Subcutaneous abdominal adipose tissue (tissue), 5 donors: ENCODE measurements around the gene CREBBP.

Experiments used
- H3K27ac ChIP-seq: one replicate; pipeline ENCODE4 v1.7.0; 2013; ENCODE audit warnings: low read depth, mild to moderate bottlenecking, inconsistent platforms, low read length, moderate library complexity
- H3K27me3 ChIP-seq, 5 donors: one replicate each; pipeline ENCODE4 v1.7.0; 2013; ENCODE audit warnings: low read length in 5 of 5, inconsistent platforms in 1 of 5; ENCODE audit not compliant: control insufficient read depth in 5 of 5, insufficient read depth in 4 of 5
- H3K36me3 ChIP-seq, 5 donors: one replicate each; pipeline ENCODE4 v1.7.0; 2013; ENCODE audit warnings: low read length in 5 of 5; ENCODE audit not compliant: control insufficient read depth in 5 of 5, insufficient read depth in 5 of 5
- H3K4me1 ChIP-seq, 5 donors: one replicate each; pipeline ENCODE4 v1.7.0; 2013; ENCODE audit warnings: low read length in 5 of 5, mild to moderate bottlenecking in 3 of 5, moderate library complexity in 1 of 5; ENCODE audit not compliant: control insufficient read depth in 5 of 5, insufficient read depth in 5 of 5
- H3K4me3 ChIP-seq, 5 donors: one replicate each; pipeline ENCODE4 v1.7.0; 2013; ENCODE audit warnings: low read length in 5 of 5, low read depth in 1 of 5
- H3K9ac ChIP-seq, 5 donors: one replicate each; pipeline ENCODE4 v1.7.0; 2013; ENCODE audit warnings: low read length in 5 of 5, mild to moderate bottlenecking in 4 of 5, moderate library complexity in 3 of 5
- H3K9me3 ChIP-seq, 5 donors: one replicate each; pipeline ENCODE4 v1.7.0; 2013; ENCODE audit warnings: low read length in 5 of 5; ENCODE audit not compliant: control insufficient read depth in 5 of 5
- donor health status: healthy.
- donor health status: healthy.
- donor health status: healthy.
- donor health status: healthy.
- donor health status: healthy.

Gene CREBBP

GRCh38 chr16:3760518-3760917 is 120.0 kb downstream of the CREBBP start:
- Histone ChIP-seq H3K27ac (no peak overlapping the region), H3K27me3 (no peaks in the 10 kb centered on the region), H3K4me3 (no peak overlapping the region), H3K9ac (no peak overlapping the region), H3K36me3 (peaks cover 16 to 75% (median 69%) of the 10 kb centered on the region in 5 donors), H3K4me1 (peaks cover 0 to 5% (median 0%) of the 10 kb centered on the region in 5 donors), H3K9me3 (no peaks in the 10 kb centered on the region)

GRCh38 chr16:3759736-3760135 is 120.8 kb downstream of the CREBBP start:
- peaks cover 0 to 5% (median 0%) of the 10 kb centered on the region in 5 donors for H3K4me1 ChIP-seq
- H3K36me3 ChIP-seq, result peaks cover 20 to 70% (median 68%) of the 10 kb centered on the region in 5 donors
- no peaks in the 10 kb centered on the region for H3K27me3 ChIP-seq
- no peak overlapping the region for H3K9ac ChIP-seq
- no peaks in the 10 kb centered on the region for H3K9me3 ChIP-seq
- H3K4me3 ChIP-seq, result no peak overlapping the region
- H3K27ac ChIP-seq, result no peak overlapping the region

- Histone ChIP-seq H3K27ac (no peak overlapping the region), H3K36me3 (peaks cover 20 to 73% (median 66%) of the 10 kb centered on the region in 5 donors), H3K9ac (no peak overlapping the region), H3K9me3 (no peaks in the 10 kb centered on the region), H3K4me1 (peaks cover 0 to 5% (median 0%) of the 10 kb centered on the region in 5 donors), H3K4me3 (no peak overlapping the region), H3K27me3 (no peaks in the 10 kb centered on the region)
Measured at GRCh38 chr16:3756113-3756512, 124.4 kb downstream of the CREBBP start.

GRCh38 chr16:3755249-3755648 is 125.3 kb downstream of the CREBBP start:
- Histone ChIP-seq H3K27me3 (no peaks in the 10 kb centered on the region), H3K4me1 (peaks cover 0 to 5% (median 0%) of the 10 kb centered on the region in 5 donors), H3K9ac (no peak overlapping the region), H3K4me3 (no peak overlapping the region), H3K9me3 (no peaks in the 10 kb centered on the region), H3K27ac (no peak overlapping the region), H3K36me3 (peaks cover 20 to 76% (median 69%) of the 10 kb centered on the region in 5 donors)

- H3K4me1 ChIP-seq, result peaks cover 0 to 5% (median 0%) of the 10 kb centered on the region in 5 donors
- no peaks in the 10 kb centered on the region for H3K9me3 ChIP-seq
- peaks cover 20 to 76% (median 73%) of the 10 kb centered on the region in 5 donors for H3K36me3 ChIP-seq
- no peaks in the 10 kb centered on the region for H3K27me3 ChIP-seq
- no peak overlapping the region for H3K27ac ChIP-seq
- H3K4me3 ChIP-seq, result no peak overlapping the region
- no peak overlapping the region for H3K9ac ChIP-seq
Measured at GRCh38 chr16:3754772-3755171, 125.7 kb downstream of the CREBBP start.

- Histone ChIP-seq H3K9me3 (no peaks in the 10 kb centered on the region), H3K27ac (no peak overlapping the region), H3K36me3 (peaks cover 20 to 75% (median 73%) of the 10 kb centered on the region in 5 donors), H3K4me1 (peaks cover 0 to under 1% (median 0%) of the 10 kb centered on the region in 5 donors), H3K27me3 (no peaks in the 10 kb centered on the region), H3K4me3 (no peak overlapping the region), H3K9ac (no peak overlapping the region)
Measured at GRCh38 chr16:3754081-3754703, 126.3 kb downstream of the CREBBP start.

GRCh38 chr16:3752984-3753383 is 127.5 kb downstream of the CREBBP start:
- Histone ChIP-seq H3K9ac (no peak overlapping the region), H3K36me3 (peaks cover 15 to 73% (median 69%) of the 10 kb centered on the region in 5 donors)

GRCh38 chr16:3751878-3752277 is 128.6 kb downstream of the CREBBP start:
- Histone ChIP-seq H3K36me3 (peaks cover 12 to 70% (median 64%) of the 10 kb centered on the region in 5 donors), H3K27ac (no peak overlapping the region), H3K9ac (no peak overlapping the region), H3K4me1 (peaks cover 0 to 4% (median 0%) of the 10 kb centered on the region in 5 donors), H3K9me3 (no peaks in the 10 kb centered on the region), H3K27me3 (no peaks in the 10 kb centered on the region), H3K4me3 (no peak overlapping the region)

More at GRCh38 chr16:3752984-3753383, 127.5 kb downstream of the CREBBP start:
- Histone ChIP-seq H3K27ac (no peak overlapping the region), H3K9me3 (no peaks in the 10 kb centered on the region), H3K4me3 (no peak overlapping the region), H3K27me3 (no peaks in the 10 kb centered on the region), H3K4me1 (peaks cover 0 to 4% (median 0%) of the 10 kb centered on the region in 5 donors)

GRCh38 chr16:3748307-3748706 is 132.2 kb downstream of the CREBBP start:
- Histone ChIP-seq H3K9ac (no peak overlapping the region), H3K27me3 (no peaks in the 10 kb centered on the region), H3K27ac (no peak overlapping the region), H3K9me3 (no peaks in the 10 kb centered on the region), H3K4me1 (peaks cover 0 to 13% (median 6%) of the 10 kb centered on the region in 5 donors), H3K36me3 (peaks cover 7 to 79% (median 68%) of the 10 kb centered on the region in 5 donors), H3K4me3 (no peak overlapping the region)

GRCh38 chr16:3745751-3746355 is 134.7 kb downstream of the CREBBP start:
- Histone ChIP-seq H3K27me3 (no peaks in the 10 kb centered on the region), H3K27ac (no peak overlapping the region), H3K9me3 (no peaks in the 10 kb centered on the region), H3K4me3 (no peak overlapping the region), H3K4me1 (peaks cover 0 to 18% (median 12%) of the 10 kb centered on the region in 5 donors), H3K36me3 (peaks cover 12 to 84% (median 70%) of the 10 kb centered on the region in 5 donors), H3K9ac (no peak overlapping the region)
